MM.1S (cell line): Measurements from ENCODE around the gene PRKAR1B.

Source experiments
- CTCF ChIP-seq: fragments of 300-600 bp; sonication (generic); IDR thresholded peaks from 2 replicates; pipeline ENCODE4 v1.5.1; 2016; ENCODE audit warnings: antibody characterized with exemption, low read length, mixed read lengths
- EZH2 ChIP-seq: fragments of 300-600 bp; sonication (generic); optimal IDR thresholded peaks from 2 replicates; pipeline ENCODE3; 2017; ENCODE audit warnings: low read depth, mild to moderate bottlenecking, antibody characterized with exemption, low read length, mixed read lengths
- EZH2phosphoT487 ChIP-seq: fragments of 300-600 bp; sonication (generic); IDR thresholded peaks from 2 replicates; pipeline ENCODE4 v1.6.1; 2018; ENCODE audit warnings: antibody characterized with exemption, low read length

- TF ChIP-seq CTCF (no peak), EZH2 (no peak), EZH2phosphoT487 (no peak)
Observed at GRCh38 chr7:739983-740942, 13.2 kb upstream of the PRKAR1B start.
